Fibroblast of villous mesenchyme (primary cell): ENCODE results near the gene MEF2A. TPM values are rescaled to one million over a fixed set of nuclear protein-coding genes. Genes with fewer than 3 reads are reported as not detected.
A peak's percentile ranks its signal among the peaks of the same experiment; 100 is the strongest.

ENCODE experiments used
- DNase-seq: peaks from one replicate; pipeline ENCODE4 v3.0.0-alpha.2; 2010; ENCODE audit warnings: low read depth
- H3K4me3 ChIP-seq: 2 replicates; pipeline ENCODE4 v1.5.1; 2011; ENCODE audit warnings: low read depth, mild to moderate bottlenecking, low read length
- CTCF ChIP-seq: IDR thresholded peaks from 2 replicates; pipeline ENCODE4 v1.5.1; 2012; ENCODE audit warnings: low read depth, mild to moderate bottlenecking, low read length; ENCODE audit not compliant: insufficient read depth
- total RNA-seq: library from RNA; depleted of rRNA; stranded (reverse); fragments of >200 nt; gene quantifications from 2 replicates; pipeline ENCODE4 v1.2.3, GENCODE V29; 2012

Gene MEF2A
- total RNA-seq, 1 donor, result 28.1 TPM

- no peak for TF ChIP-seq CTCF
- DNase-seq, result no peak
- H3K4me3 ChIP-seq, result no peak overlapping the region
Observed at GRCh38 chr15:99598296-99598695, 32.5 kb downstream of the MEF2A start.

- no peak overlapping the region for H3K4me3 ChIP-seq
- DNase-seq, result no peak
- no peak for TF ChIP-seq CTCF
Observed at GRCh38 chr15:99603828-99604227, 38.0 kb downstream of the MEF2A start.

- H3K4me3 ChIP-seq, result no peak overlapping the region
- no peak for TF ChIP-seq CTCF
- no peak for DNase-seq
Observed at GRCh38 chr15:99604865-99605264, 39.1 kb downstream of the MEF2A start.

GRCh38 chr15:99605490-99605931 lies 39.7 kb downstream of the MEF2A start:
- no peak for TF ChIP-seq CTCF
- H3K4me3 ChIP-seq, result no peak overlapping the region
- DNase-seq, result no peak

- H3K4me3 ChIP-seq, result no peak overlapping the region
Observed at GRCh38 chr15:99605990-99606389, 40.2 kb downstream of the MEF2A start.

GRCh38 chr15:99606646-99607045 lies 40.9 kb downstream of the MEF2A start:
- no peak for TF ChIP-seq CTCF
- DNase-seq, result no peak
- H3K4me3 ChIP-seq, result no peak overlapping the region

More at GRCh38 chr15:99605990-99606389, 40.2 kb downstream of the MEF2A start:
- no peak for TF ChIP-seq CTCF
- DNase-seq, result no peak

- DNase-seq, result peak; percentile 37
- H3K4me3 ChIP-seq, result no peak overlapping the region
- no peak for TF ChIP-seq CTCF
Observed at GRCh38 chr15:99613481-99613880, 47.7 kb downstream of the MEF2A start.
